Activated CD4-positive, alpha-beta T cell treated with anti-CD3 and anti-CD28 coated beads for 36 hours (primary cell): ENCODE data around the gene APBA1. TPM values are rescaled to one million over a fixed set of nuclear protein-coding genes. Genes with fewer than 3 reads are reported as not detected.

Experiments used
- ATAC-seq: fragments of 200-7000 bp; cut with Tn5 transposase; one replicate; pipeline ENCODE4 v1.10.0; 2021; ENCODE audit warnings: mild to moderate bottlenecking, moderate library complexity
- CTCF ChIA-PET: fragments of 350-600 bp; sonication (Branson Sonifier 250); formaldehyde crosslinking; loops from one replicate; lab custom pipeline; 2021; ENCODE audit warnings: antibody characterized with exemption; lab: Charles Lee
- POLR2A ChIA-PET: fragments of 350-600 bp; sonication (Branson Sonifier 250); formaldehyde crosslinking; loops from one replicate; lab custom pipeline; 2021; ENCODE audit warnings: antibody characterized with exemption, inconsistent platforms; lab: Charles Lee
- DNase-seq: peaks from one replicate; pipeline ENCODE4 v3.0.0-alpha.2; 2020
- H3K27ac Mint-ChIP-seq: one replicate; pipeline ENCODE4 v1.8.0; 2021; ENCODE audit warnings: mixed read lengths
- H3K27me3 Mint-ChIP-seq: one replicate; pipeline ENCODE4 v1.8.0; 2021; ENCODE audit warnings: mixed read lengths
- H3K36me3 Mint-ChIP-seq: one replicate; pipeline ENCODE4 v1.8.0; 2021; ENCODE audit warnings: low read depth, mixed read lengths
- H3K4me1 Mint-ChIP-seq: one replicate; pipeline ENCODE4 v1.8.0; 2021; ENCODE audit warnings: mixed read lengths
- H3K4me3 Mint-ChIP-seq: one replicate; pipeline ENCODE4 v1.8.0; 2021; ENCODE audit warnings: mild to moderate bottlenecking, moderate library complexity, mixed read lengths
- H3K9me3 Mint-ChIP-seq: one replicate; pipeline ENCODE4 v1.8.0; 2021; ENCODE audit warnings: low read depth, mixed read lengths
- intact Hi-C, 2 experiments: fragments of 100-400 bp; cut with DNase I in 1 of 2; cut with micrococcal nuclease in 1 of 2; formaldehyde crosslinking; loops; one replicate each; pipeline versions ENCODE4 v1.14.2 to v1.15.1; 2022 to 2024; cut with DNase I, micrococcal nuclease
- total RNA-seq, 2 experiments: library from RNA; stranded (reverse); gene quantifications; one replicate each; pipeline ENCODE4 v1.2.3, GENCODE V29; 2021

Gene APBA1
- total RNA-seq, 2 experiments from 2014 or later: 0.16 to 0.35 TPM

DNA sequence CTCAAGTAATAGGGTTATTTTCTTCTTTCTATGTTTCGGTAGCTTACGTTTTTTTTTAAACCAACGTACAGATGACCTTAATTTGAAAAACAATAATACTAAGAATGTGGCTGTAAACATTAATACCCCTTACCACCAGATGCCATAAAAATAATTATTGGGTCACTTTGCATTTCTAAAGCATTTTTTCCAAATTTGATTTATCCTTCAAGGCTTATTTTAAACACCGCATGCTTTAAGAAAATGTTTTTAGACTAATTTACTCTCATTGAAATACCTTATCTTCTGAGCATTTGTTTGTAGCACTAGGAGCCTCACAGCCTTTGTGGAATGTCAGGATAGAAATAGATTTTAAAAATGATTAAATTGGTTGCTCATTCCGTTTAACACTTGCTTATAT, 5.8 kb upstream of the APBA1 start:
- intact Hi-C loops: no loop called here
- H3K4me3 Mint-ChIP-seq: no peak overlapping the region
- H3K27ac Mint-ChIP-seq: no peak overlapping the region
- H3K4me1 Mint-ChIP-seq: no peaks in the 10 kb centered on the region
- peaks cover 5% of the 10 kb centered on the region for H3K27me3 Mint-ChIP-seq
- DNase-seq (no peak), ATAC-seq (no peak)
- POLR2A ChIA-PET: no interaction called here
- H3K9me3 Mint-ChIP-seq: no peaks in the 10 kb centered on the region
- CTCF ChIA-PET: no interaction called here
- no peaks in the 10 kb centered on the region for H3K36me3 Mint-ChIP-seq

DNA sequence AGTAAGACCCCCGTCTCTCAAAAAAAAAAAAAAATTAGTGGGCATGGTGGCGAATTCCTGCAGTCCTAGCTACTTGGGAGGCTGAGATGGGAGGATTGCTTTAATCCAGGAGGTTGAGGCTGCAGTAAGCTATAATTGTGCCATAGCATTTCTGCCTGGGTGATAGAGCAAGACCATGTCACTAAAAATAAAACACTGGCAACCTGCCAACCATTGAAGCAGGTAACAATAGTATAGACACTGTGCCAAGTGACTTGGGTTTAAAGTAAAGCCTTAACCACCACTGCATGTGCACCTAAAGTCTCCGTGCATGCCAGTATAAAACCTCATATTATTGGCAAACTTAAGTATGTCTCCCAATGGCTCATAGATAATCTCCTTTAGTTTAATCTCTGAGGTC, 3.4 kb upstream of the APBA1 start:
- Mint-ChIP-seq H3K4me3 (no peak overlapping the region), H3K27ac (no peak overlapping the region), H3K36me3 (no peaks in the 10 kb centered on the region), H3K27me3 (peaks cover 15% of the 10 kb centered on the region), H3K4me1 (no peaks in the 10 kb centered on the region), H3K9me3 (no peaks in the 10 kb centered on the region)
- POLR2A ChIA-PET: no interaction called here
- no peak for DNase-seq
- ATAC-seq: no peak
- intact Hi-C loops: no loop called here
- CTCF ChIA-PET: interaction anchor here (0.7 to 0.9 kb wide), 2 partner anchors 134 to 253 kb away, joined by 3 read pairs; no protein-coding TSS in a partner anchor

DNA sequence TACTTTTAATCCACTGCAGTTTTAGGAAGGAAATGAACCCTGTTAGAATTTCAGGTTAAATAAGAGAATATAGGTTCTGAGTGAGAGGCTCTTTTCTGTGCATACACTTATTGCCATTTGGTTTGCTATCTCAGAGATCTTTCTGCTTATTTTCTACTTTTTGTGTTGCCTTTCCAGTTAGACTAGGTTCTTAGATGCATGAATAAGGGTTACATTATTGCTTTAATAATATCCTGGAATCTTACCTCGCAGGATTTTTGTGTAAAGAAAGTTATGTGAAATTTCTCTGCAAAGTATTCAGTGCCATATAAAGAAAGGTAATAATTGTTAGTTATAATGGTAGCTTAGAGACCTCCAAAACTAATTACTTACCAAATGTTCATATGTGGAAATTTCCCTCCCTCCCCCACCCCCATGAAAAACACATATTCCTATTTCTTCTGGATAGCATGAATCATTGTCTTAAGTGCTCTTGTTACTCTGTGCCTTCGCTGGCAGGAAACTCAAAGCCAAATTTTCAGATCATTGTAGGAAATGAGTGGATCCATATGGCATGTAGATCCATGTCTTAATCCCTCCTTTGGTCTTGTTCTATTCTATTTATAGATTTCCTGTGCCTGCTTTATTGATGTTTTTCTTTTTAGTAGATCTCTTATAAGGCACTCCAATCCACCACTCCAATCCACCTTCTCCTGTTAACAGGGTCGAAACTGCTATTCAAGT, 2.7 kb upstream of the APBA1 start:
- no peak for DNase-seq
- Mint-ChIP-seq H3K9me3 (no peaks in the 10 kb centered on the region), H3K4me1 (no peaks in the 10 kb centered on the region), H3K27me3 (peaks cover 19% of the 10 kb centered on the region), H3K36me3 (no peaks in the 10 kb centered on the region), H3K27ac (no peak overlapping the region), H3K4me3 (no peak overlapping the region)
- POLR2A ChIA-PET: no interaction called here
- ATAC-seq: no peak
- CTCF ChIA-PET: interaction anchor here (0.7 to 0.9 kb wide), 2 partner anchors 135 to 252 kb away, joined by 3 read pairs; no protein-coding TSS in a partner anchor
- intact Hi-C loops: loop anchor here in 1 of 2 experiments (5.0 kb wide), 1 partner anchor 582 kb away; the partner anchor contains the start of gene SMC5

DNA sequence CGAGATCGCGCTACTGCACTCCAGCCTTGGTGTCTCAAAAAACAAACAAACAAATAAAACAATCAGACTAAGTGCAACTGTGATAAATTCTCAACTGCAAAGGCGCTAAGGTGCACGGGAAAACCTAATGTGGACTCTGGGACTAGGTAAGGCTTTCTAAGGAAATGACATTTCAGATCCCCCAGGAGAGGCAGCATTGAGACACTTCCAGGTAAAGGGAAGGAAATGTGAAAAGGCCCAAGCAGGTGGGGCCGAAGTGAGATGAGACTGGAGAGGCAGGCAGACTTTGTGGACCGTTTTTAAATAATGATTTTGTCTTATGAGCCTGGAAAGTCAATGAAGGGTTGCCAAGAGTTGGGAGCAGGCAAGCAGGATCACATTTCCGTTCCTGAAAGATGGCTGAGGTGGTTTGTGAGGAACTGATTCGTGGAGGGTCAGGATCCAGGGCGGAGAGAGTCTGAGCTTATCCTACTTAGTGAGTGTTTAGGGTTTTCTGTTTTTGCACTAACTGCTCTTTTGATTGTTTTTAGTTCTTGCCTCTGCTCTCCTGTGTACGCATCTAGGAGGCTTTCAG, 2.0 kb upstream of the APBA1 start:
- ATAC-seq (no peak), DNase-seq (no peak)
- H3K4me1 Mint-ChIP-seq: no peaks in the 10 kb centered on the region
- no peaks in the 10 kb centered on the region for H3K9me3 Mint-ChIP-seq
- no peaks in the 10 kb centered on the region for H3K36me3 Mint-ChIP-seq
- no peak overlapping the region for H3K4me3 Mint-ChIP-seq
- intact Hi-C loops: loop anchor here in 1 of 2 experiments (5.0 kb wide), 1 partner anchor 583 kb away; the partner anchor contains the start of gene SMC5
- CTCF ChIA-PET: interaction anchor here (0.7 to 2.8 kb wide), 8 partner anchors 15 to 252 kb away, joined by 3 to 9 read pairs (median 6); partner anchors contain the start of gene PTAR1
- POLR2A ChIA-PET: no interaction called here
- H3K27me3 Mint-ChIP-seq: peaks cover 19% of the 10 kb centered on the region
- no peak overlapping the region for H3K27ac Mint-ChIP-seq

DNA sequence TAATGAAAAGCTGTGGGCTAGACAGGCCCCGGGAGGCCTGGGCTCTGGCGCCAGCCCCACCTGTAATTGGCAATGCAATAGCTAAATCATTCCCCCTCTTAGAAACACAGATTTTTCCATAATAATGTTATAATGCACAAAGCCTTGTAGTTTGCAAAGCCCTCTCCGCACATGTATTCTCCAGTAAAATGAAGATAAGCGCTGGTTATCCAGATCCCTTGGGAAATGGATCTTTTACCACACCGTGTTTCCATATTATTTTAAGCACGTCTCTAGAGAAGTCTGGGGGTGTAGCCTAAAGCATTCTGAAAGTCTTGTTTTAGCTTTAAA, 1.1 kb upstream of the APBA1 start:
- Mint-ChIP-seq H3K27me3 (peaks cover 19% of the 10 kb centered on the region), H3K4me1 (no peaks in the 10 kb centered on the region), H3K4me3 (peak overlapping the region; percentile 67), H3K9me3 (no peaks in the 10 kb centered on the region), H3K36me3 (no peaks in the 10 kb centered on the region), H3K27ac (no peak overlapping the region)
- CTCF ChIA-PET: interaction anchor here (0.5 to 2.8 kb wide), 18 partner anchors 10 to 291 kb away, joined by 3 to 9 read pairs (median 4); partner anchors contain the start of gene PTAR1
- DNase-seq: no peak
- intact Hi-C loops: loop anchor here (1.0 to 5.0 kb wide), 4 partner anchors 204 to 584 kb away; partner anchors contain the start of gene SMC5 (in 1 of the 2)
- POLR2A ChIA-PET: no interaction called here
- ATAC-seq: no peak

DNA sequence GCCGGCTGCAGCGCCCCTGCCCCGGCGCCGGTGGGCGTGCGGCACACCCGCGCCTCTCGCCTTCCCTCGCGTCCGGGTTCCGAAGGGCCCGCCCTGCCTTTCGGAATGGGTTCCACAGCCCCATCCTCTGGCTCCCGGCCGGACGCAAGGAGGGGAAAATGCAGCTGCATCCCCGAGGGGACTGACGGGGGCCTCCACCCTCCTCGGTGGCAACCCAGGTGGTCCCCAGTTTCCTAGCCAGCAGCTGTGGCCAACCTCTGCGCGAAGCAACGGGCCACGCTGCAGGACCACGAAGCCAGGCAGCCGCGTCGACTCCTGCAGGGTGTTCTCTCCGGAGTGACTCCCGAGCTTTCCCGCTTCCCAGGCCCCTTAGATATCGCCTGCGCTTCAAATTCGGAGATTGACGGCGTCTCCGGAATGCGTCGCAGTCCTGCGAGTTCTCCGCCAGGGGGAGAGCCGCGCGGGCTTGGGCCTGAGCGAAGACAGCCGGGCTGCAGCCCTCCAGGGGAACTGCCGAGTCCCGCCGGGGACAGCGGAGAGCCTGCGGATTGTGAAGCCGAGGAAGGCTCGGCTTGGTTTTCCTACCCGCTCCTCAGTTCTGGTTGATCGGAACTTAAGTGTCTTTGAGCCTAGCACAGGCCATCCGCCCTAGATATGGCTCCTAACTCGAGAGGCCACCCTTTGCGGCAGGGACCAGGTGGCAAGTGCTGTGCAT, 582 bp upstream of the APBA1 start:
- Mint-ChIP-seq H3K36me3 (no peaks in the 10 kb centered on the region), H3K4me3 (peak overlapping the region; percentile 67), H3K27ac (no peak overlapping the region), H3K27me3 (peaks cover 19% of the 10 kb centered on the region), H3K9me3 (no peaks in the 10 kb centered on the region), H3K4me1 (no peaks in the 10 kb centered on the region)
- ATAC-seq (peak; percentile 91), DNase-seq (peak; percentile 87)
- ChIA-PET POLR2A (no interaction called here), CTCF (interaction anchor here (0.5 to 2.8 kb wide), 20 partner anchors 10 to 292 kb away, joined by 3 to 9 read pairs (median 4); partner anchors contain the start of gene PTAR1)
- intact Hi-C loops: loop anchor here (1.0 to 5.0 kb wide), 5 partner anchors 87 to 585 kb away; partner anchors contain the start of gene SMC5 (in 1 of the 2)

DNA sequence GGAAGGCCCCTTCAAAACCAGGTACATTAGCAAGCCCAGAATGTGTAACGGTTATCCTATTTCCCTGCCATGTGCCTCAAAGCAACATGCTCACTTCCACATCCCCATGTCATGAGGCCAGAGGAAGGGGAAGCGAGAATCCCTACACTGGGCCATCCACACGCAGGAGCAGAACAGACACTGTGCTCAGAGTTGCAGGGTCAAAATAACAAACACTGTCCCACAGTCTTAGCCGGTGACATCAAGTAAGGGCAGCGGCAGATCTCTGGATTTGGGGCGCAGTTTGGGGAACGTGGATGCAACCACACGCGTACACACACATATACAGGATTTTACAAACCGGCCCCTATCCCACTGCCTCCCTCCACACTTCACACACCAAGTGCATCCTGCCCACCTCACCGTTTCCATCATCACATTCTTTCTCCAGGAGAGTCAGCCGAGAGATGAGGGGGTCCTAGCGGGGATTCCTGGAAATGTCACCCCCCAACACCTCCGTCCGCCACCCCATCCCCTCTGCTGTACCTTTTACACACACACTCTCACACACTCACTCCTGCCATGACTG, 776 bp downstream of the APBA1 start:
- CTCF ChIA-PET: interaction anchor here (0.5 to 2.8 kb wide), 5 partner anchors 11 to 227 kb away, joined by 3 to 9 read pairs (median 4); no protein-coding TSS in a partner anchor
- intact Hi-C loops: loop anchor here in 1 of 2 experiments (5.0 kb wide), 1 partner anchor 586 kb away; the partner anchor contains the start of gene SMC5

DNA sequence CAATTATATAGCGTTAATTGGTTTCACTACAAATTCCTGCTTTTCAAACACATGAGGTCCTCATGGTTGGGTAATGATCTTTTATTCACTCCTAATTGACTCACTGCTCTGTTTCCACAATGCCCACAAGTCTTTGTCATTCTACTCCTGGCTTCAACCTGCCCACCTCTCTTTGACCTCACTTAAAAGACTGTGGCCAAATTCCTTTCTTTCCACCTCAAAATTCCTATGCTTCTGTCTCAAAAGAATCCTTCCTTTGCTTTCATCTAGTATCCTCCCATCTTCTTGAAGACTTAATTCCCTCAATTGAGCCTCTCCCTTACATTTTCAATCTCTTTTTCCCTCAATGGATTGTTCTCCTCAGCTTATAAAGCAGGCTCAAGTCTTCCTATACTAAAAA, 4.9 kb downstream of the APBA1 start:
- ATAC-seq: no peak
- intact Hi-C loops: no loop called here

More for the DNA sequence above, 776 bp downstream of the APBA1 start:
- DNase-seq (no peak), ATAC-seq (no peak)
- H3K4me1 Mint-ChIP-seq: no peaks in the 10 kb centered on the region
- H3K36me3 Mint-ChIP-seq: no peaks in the 10 kb centered on the region
- no peaks in the 10 kb centered on the region for H3K9me3 Mint-ChIP-seq
- H3K4me3 Mint-ChIP-seq: peak overlapping the region; percentile 55
- POLR2A ChIA-PET: no interaction called here
- H3K27me3 Mint-ChIP-seq: peaks cover 19% of the 10 kb centered on the region
- no peak overlapping the region for H3K27ac Mint-ChIP-seq

DNA sequence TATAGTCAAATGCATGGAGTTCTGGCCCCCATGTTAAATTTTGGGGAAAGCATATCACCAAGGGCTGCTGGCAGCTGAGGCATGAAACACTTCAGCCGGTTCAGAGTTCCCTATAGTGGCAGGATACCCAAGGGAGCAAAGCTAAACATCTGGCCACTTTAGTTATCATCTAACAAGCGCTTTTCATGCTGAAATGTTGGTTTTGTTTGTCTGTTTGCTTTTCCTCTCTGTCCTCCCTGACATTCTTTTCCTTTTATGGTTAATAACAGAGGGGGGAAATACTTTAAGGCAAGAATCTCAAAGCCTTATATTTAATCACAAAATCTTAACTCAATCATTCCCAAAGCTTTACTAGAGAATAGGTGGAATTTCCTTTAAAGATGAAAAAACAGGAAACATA, 11.9 kb downstream of the APBA1 start:
- intact Hi-C loops: no loop called here

More for the DNA sequence above, 4.9 kb downstream of the APBA1 start:
- H3K27me3 Mint-ChIP-seq: peaks cover 21% of the 10 kb centered on the region
- no peaks in the 10 kb centered on the region for H3K4me1 Mint-ChIP-seq
- no peak overlapping the region for H3K27ac Mint-ChIP-seq
- no peak for DNase-seq
- no peaks in the 10 kb centered on the region for H3K9me3 Mint-ChIP-seq
- H3K4me3 Mint-ChIP-seq: no peak overlapping the region
- ChIA-PET POLR2A (no interaction called here), CTCF (interaction anchor here (0.7 kb wide), 1 partner anchor 246 kb away, joined by 3 read pairs; no protein-coding TSS in a partner anchor)
- H3K36me3 Mint-ChIP-seq: no peaks in the 10 kb centered on the region

DNA sequence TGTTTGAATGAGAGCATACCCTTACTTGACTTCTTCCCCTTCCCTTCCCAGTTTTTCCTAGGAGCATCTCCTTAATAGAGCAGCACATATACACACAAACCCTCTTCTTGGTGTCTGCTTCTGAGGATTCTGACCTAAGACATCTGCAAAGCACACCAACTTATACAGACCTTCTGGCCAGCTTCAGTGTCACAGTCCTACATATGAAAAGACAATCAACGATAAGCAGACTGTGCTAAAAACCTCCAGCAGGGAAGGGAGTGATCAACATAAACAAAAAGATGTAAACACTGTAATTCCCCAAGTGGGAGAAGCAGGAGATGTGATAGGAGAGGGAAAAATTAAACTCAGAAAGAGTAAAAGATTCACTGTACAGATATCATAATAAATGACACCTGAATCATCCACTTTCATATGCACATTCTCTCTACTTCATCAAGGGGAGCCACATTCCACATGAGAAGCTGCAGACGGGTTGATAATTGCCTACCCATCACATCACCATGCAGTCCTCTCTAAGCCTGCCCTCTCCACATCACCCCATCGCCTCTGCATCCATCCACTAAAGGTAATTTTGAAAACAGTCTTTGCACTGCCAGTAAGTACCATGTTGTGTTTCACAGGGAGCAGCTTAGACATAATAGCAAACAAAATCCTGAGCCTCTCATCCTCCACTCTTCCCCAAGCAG, 13.0 kb downstream of the APBA1 start:
- DNase-seq: no peak
- Mint-ChIP-seq H3K4me1 (no peaks in the 10 kb centered on the region), H3K4me3 (no peak overlapping the region), H3K27ac (no peak overlapping the region), H3K36me3 (no peaks in the 10 kb centered on the region), H3K27me3 (peaks cover 12% of the 10 kb centered on the region), H3K9me3 (no peaks in the 10 kb centered on the region)
- POLR2A ChIA-PET: no interaction called here
- intact Hi-C loops: no loop called here
- ATAC-seq: no peak
- CTCF ChIA-PET: interaction anchor here (0.5 to 1.4 kb wide), 3 partner anchors 15 to 272 kb away, joined by 3 to 4 read pairs (median 3); no protein-coding TSS in a partner anchor

More for the DNA sequence above, 11.9 kb downstream of the APBA1 start:
- DNase-seq (no peak), ATAC-seq (no peak)
- CTCF ChIA-PET: interaction anchor here (1.1 to 1.7 kb wide), 2 partner anchors 12 to 13 kb away, joined by 3 to 8 read pairs; partner anchors contain the start of gene APBA1
- Mint-ChIP-seq H3K9me3 (no peaks in the 10 kb centered on the region), H3K27ac (no peak overlapping the region), H3K4me1 (no peaks in the 10 kb centered on the region), H3K36me3 (no peaks in the 10 kb centered on the region), H3K4me3 (no peak overlapping the region), H3K27me3 (peaks cover 14% of the 10 kb centered on the region)
- POLR2A ChIA-PET: no interaction called here
